ENCODE measurements around the gene CENPVL3. TPM values are rescaled to one million over a fixed set of nuclear protein-coding genes. Genes with fewer than 3 reads are reported as not detected.

The CENPVL3 gene
- total RNA-seq, 6 donors from 2014 or later: not detected

DNA sequence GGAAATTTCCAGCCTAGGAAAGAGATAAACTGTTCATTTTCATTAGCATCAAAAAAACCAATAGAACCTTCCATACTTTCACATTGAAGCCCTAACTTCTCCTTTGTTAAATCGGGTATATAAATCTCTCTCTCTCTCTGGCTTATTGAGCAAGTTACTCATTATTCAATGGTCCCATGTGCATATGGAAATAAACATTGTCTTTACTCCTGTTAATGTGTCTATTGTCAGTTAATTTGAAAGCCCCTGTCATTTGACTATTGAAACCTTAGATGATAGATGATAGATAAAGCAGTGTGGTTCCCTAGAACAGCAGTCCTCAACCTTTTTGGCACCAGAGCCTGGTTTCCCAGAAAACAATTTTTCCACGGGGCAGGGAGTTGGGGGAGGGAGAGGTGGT is 46.8 kb downstream of the CENPVL3 start:
- DNase-seq: no peak

GRCh38 chrX:51569561-51569960 is 49.2 kb downstream of the CENPVL3 start:
- DNase-seq: no peak
- no peak overlapping the region for H3K4me3 ChIP-seq
- H3K9me3 ChIP-seq: no peaks in the 10 kb centered on the region
- no peak for ATAC-seq (ENCODE audit: low FRiP score in 2 of 2)
- no peaks in the 10 kb centered on the region for H3K36me3 ChIP-seq
- H3K27me3 ChIP-seq: no peaks in the 10 kb centered on the region
- no peak overlapping the region for H3K27ac ChIP-seq
- TF ChIP-seq CTCF (IDR thresholded peaks at IDR 0.05) (no peak), EP300 (IDR thresholded peaks at IDR 0.05) (no peak), POLR2A (IDR thresholded peaks at IDR 0.05) (no peak), POLR2AphosphoS5 (IDR thresholded peaks at IDR 0.05) (no peak)
- no peaks in the 10 kb centered on the region for H3K4me1 ChIP-seq
- 78 to 87% methylated on average over 3 of the region's 3 CpGs for WGBS, 2 donors

More for the DNA sequence above, 46.8 kb downstream of the CENPVL3 start:
- ATAC-seq (ENCODE audit: low FRiP score in 2 of 2): no peak
- Histone ChIP-seq H3K36me3 (no peaks in the 10 kb centered on the region), H3K27ac (no peak overlapping the region), H3K4me1 (no peaks in the 10 kb centered on the region), H3K9me3 (no peaks in the 10 kb centered on the region), H3K27me3 (no peaks in the 10 kb centered on the region), H3K4me3 (no peak overlapping the region)
- 51 to 53% methylated on average over 2 of the region's 2 CpGs for WGBS, 2 donors
- no peak for TF ChIP-seq CTCF (IDR thresholded peaks at IDR 0.05)
- no peak for TF ChIP-seq POLR2A (IDR thresholded peaks at IDR 0.05)
- no peak for TF ChIP-seq EP300 (IDR thresholded peaks at IDR 0.05)
- TF ChIP-seq POLR2AphosphoS5 (IDR thresholded peaks at IDR 0.05): no peak

DNA sequence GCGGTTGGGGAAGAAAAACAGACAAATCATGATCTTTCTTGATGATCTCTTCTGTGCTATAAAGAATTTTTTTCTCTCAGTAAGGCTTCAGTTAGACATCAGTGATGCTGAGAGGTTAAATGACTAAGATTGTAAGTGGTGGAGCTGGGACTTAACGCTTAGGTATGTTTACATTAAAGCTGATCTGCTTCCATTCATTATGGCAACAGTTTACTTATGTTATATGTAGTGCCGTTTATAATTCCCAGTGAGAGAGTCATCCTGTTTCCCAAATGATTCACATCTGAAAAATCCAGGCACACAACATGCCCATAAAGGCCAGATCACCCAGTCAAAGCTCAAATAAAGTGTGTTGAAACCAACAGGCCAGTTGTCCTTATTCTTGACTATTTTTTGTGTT is 50.1 kb downstream of the CENPVL3 start:
- Histone ChIP-seq H3K27ac (no peak overlapping the region), H3K4me3 (no peak overlapping the region), H3K4me1 (no peaks in the 10 kb centered on the region), H3K36me3 (no peaks in the 10 kb centered on the region), H3K27me3 (no peaks in the 10 kb centered on the region), H3K9me3 (peaks cover 0 to 3% (median 0%) of the 10 kb centered on the region in 4 donors)
- TF ChIP-seq POLR2AphosphoS5 (IDR thresholded peaks at IDR 0.05): no peak
- TF ChIP-seq CTCF (IDR thresholded peaks at IDR 0.05): no peak
- TF ChIP-seq EP300 (IDR thresholded peaks at IDR 0.05): no peak
- TF ChIP-seq POLR2A (IDR thresholded peaks at IDR 0.05): no peak
- WGBS, 2 donors: 51 to 61% methylated on average over 3 of the region's 3 CpGs
- no peak for ATAC-seq (ENCODE audit: low FRiP score in 2 of 2)
- DNase-seq: no peak

Other genes starting within 250 kb of the CENPVL3 start
- under 1 TPM in 4 of 6 donors, not detected in 2; 0.22 to 0.76 (median 0.40) TPM for gene NUDT11, start 122.3 kb downstream of the CENPVL3 start, total RNA-seq
- gene CENPVL2, start 63.9 kb upstream of the CENPVL3 start, total RNA-seq: not detected
- not detected for gene CENPVL1, start 91.6 kb upstream of the CENPVL3 start, total RNA-seq
- gene GSPT2, start 124.5 kb upstream of the CENPVL3 start, total RNA-seq: 1 to 10 TPM; 1.0 to 8.2 (median 5.3) TPM